ENCODE results near the gene CS.

DNA sequence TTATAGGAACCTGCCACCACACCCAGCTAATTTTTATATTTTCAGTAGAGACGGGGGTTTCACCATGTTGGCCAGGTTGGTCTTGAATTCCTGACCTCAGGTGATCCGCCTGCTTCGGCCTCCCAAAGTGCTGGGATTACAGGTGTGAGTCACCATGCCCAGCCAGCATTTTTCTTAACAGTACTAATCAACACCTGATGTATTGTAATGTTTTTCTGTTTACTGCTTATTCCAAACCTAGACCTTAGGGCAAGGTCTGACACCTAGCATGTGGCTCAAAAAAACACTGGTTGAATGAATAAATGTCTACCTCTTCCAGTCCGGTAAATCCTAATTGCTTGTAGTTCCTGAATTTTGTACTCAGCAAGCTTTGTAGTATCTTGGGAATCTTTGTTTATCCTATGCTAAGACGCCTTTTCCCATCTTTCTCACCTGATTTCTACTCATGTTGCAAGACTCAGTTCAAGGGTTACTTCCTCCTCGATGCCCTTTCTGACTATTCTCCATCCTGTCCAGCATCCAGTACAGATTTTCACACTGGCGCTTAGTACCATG is 30.9 kb upstream of the CS start:
- TF ChIP-seq, protein P1, sequence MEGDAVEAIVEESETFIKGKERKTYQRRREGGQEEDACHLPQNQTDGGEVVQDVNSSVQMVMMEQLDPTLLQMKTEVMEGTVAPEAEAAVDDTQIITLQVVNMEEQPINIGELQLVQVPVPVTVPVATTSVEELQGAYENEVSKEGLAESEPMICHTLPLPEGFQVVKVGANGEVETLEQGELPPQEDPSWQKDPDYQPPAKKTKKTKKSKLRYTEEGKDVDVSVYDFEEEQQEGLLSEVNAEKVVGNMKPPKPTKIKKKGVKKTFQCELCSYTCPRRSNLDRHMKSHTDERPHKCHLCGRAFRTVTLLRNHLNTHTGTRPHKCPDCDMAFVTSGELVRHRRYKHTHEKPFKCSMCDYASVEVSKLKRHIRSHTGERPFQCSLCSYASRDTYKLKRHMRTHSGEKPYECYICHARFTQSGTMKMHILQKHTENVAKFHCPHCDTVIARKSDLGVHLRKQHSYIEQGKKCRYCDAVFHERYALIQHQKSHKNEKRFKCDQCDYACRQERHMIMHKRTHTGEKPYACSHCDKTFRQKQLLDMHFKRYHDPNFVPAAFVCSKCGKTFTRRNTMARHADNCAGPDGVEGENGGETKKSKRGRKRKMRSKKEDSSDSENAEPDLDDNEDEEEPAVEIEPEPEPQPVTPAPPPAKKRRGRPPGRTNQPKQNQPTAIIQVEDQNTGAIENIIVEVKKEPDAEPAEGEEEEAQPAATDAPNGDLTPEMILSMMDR (IDR thresholded peaks at IDR 0.05; ENCODE audit: low read depth, low read length, poor library complexity, severe bottlenecking) = no peak
- TF ChIP-seq EZH2phosphoT487 (IDR thresholded peaks at IDR 0.05; ENCODE audit: borderline replicate concordance, low read length) = no peak
